Peyer's patch (tissue), 4 donors: ENCODE measurements around the gene CLEC9A.

Experiments
- POLR2A ChIP-seq, 2 donors: fragments of 450-650 bp; IDR thresholded peaks; one replicate each; pipeline ENCODE4 v1.5.1; 2017; ENCODE audit warnings: antibody characterized with exemption in 2 of 2, mild to moderate bottlenecking in 2 of 2, moderate library complexity in 2 of 2
- TF ChIP-seq, protein P1 (sequence below), 6 experiments: fragments of 450-650 bp in 4 of 6; fragments of 200-600 bp in 2 of 6; sonication (generic) in 1 of 6; IDR thresholded peaks; one replicate each; pipeline ENCODE4 v1.5.1; 2017 to 2019; ENCODE audit warnings: antibody characterized with exemption in 6 of 6, mild to moderate bottlenecking in 3 of 6, moderate library complexity in 1 of 6

DNA sequence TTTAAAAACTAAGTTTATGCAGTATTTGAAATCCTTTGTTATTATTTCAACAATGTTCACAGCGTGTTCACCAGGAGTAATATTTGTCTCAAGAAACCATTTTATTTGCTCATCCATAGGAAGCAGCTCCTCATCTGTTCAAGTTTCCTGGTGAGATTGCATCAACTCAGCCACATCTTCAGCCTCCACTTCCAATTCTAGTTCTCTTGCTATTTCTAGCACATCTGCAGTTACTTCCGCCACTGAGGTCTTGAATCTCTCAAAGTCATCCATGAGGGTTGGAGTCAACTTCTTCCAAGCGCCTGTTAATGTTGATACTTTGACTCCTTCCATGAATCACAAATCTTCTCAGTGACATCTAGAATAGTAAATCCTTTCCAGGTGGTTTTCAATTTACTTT is 18.0 kb downstream of the CLEC9A start:
- TF ChIP-seq, protein P1, sequence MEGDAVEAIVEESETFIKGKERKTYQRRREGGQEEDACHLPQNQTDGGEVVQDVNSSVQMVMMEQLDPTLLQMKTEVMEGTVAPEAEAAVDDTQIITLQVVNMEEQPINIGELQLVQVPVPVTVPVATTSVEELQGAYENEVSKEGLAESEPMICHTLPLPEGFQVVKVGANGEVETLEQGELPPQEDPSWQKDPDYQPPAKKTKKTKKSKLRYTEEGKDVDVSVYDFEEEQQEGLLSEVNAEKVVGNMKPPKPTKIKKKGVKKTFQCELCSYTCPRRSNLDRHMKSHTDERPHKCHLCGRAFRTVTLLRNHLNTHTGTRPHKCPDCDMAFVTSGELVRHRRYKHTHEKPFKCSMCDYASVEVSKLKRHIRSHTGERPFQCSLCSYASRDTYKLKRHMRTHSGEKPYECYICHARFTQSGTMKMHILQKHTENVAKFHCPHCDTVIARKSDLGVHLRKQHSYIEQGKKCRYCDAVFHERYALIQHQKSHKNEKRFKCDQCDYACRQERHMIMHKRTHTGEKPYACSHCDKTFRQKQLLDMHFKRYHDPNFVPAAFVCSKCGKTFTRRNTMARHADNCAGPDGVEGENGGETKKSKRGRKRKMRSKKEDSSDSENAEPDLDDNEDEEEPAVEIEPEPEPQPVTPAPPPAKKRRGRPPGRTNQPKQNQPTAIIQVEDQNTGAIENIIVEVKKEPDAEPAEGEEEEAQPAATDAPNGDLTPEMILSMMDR (IDR thresholded peaks at IDR 0.05) = no peak
- no peak for TF ChIP-seq POLR2A (IDR thresholded peaks at IDR 0.05)
